Sigmoid colon (tissue), 7 donors: ENCODE measurements around the gene PLA2G6. TPM values are rescaled to one million over a fixed set of nuclear protein-coding genes. Genes with fewer than 3 reads are reported as not detected.

Experiments used
- DNase-seq: peaks from one replicate; pipeline ENCODE4 v3.0.0-alpha.2; 2019
- H3K27ac ChIP-seq, 4 donors: fragments of 200-600 bp; sonication (generic); one replicate each; pipeline ENCODE4 v1.5.1; 2016 to 2019; ENCODE audit warnings: mild to moderate bottlenecking in 1 of 4
- H3K27me3 ChIP-seq, 3 donors: fragments of 200-600 bp; sonication (generic); one replicate each; pipeline ENCODE4 v1.5.1; 2019; ENCODE audit warnings: mild to moderate bottlenecking in 1 of 3
- H3K36me3 ChIP-seq, 4 donors: fragments of 200-600 bp; sonication (generic); one replicate each; pipeline ENCODE4 v1.5.1; 2016 to 2019
- H3K4me1 ChIP-seq, 4 donors: fragments of 200-600 bp; sonication (generic); one replicate each; pipeline ENCODE4 v1.5.1; 2017 to 2019
- H3K4me3 ChIP-seq, 4 donors: fragments of 200-600 bp; sonication (generic); one replicate each; pipeline ENCODE4 v1.5.1; 2017 to 2019; ENCODE audit warnings: mild to moderate bottlenecking in 2 of 4, moderate library complexity in 1 of 4
- H3K9me3 ChIP-seq, 4 donors: fragments of 200-600 bp in 3 of 4; sonication (generic) in 3 of 4; one replicate each; pipeline versions ENCODE4 v1.5.1 to v1.6.1; 2013 to 2019
- CTCF ChIP-seq, 4 experiments: fragments of 450-650 bp in 3 of 4; fragments of 200-600 bp in 1 of 4; IDR thresholded peaks; one replicate each; pipeline ENCODE4 v1.5.1; 2016 to 2019; ENCODE audit warnings: antibody characterized with exemption in 4 of 4, mild to moderate bottlenecking in 3 of 4, moderate library complexity in 2 of 4
- EP300 ChIP-seq, 4 donors: sonication (generic); formaldehyde crosslinking; IDR thresholded peaks; one replicate each; pipeline ENCODE4 v1.6.1; 2017; ENCODE audit warnings: antibody characterized with exemption in 4 of 4
- POLR2A ChIP-seq, 2 donors: fragments of 450-650 bp; IDR thresholded peaks; one replicate each; pipeline ENCODE4 v1.6.1; 2016; ENCODE audit warnings: antibody characterized with exemption in 2 of 2, mild to moderate bottlenecking in 2 of 2, moderate library complexity in 2 of 2
- POLR2AphosphoS5 ChIP-seq, 4 donors: sonication (generic); formaldehyde crosslinking; IDR thresholded peaks; one replicate each; pipeline ENCODE4 v1.6.1; 2017; ENCODE audit warnings: antibody characterized with exemption in 4 of 4
- WGBS, 2 donors: extraction: QIAGEN DNeasy Blood & Tissue Kit; methylation state at CpG; one replicate each; pipeline ENCODE4 v1.1.7; 2013; 5-methylcytosine and 5-hydroxymethylcytosine counted together
- intact Hi-C: fragments of 100-400 bp; cut with DNase I; formaldehyde crosslinking; loops from one replicate; pipeline ENCODE4 v1.15.1; 2023
- polyA plus RNA-seq, 3 donors: library from polyadenylated mRNA; stranded (reverse); fragments of 200-250 nt; gene quantifications; one replicate each; pipeline ENCODE4 v1.2.3, GENCODE V29; 2013
- total RNA-seq, 4 donors: library from RNA; depleted of rRNA; stranded (reverse); fragments of >200 nt; gene quantifications; one replicate each; pipeline ENCODE4 v1.1.0, GENCODE V29; 2016
- donor health status: healthy with polysubstance abuse.
- donor health status: Bipolar disorder and iron deficiency.
- donor health status: healthy.

The PLA2G6 gene
- total and polyA plus RNA-seq, 7 donors = 6.6 to 36.2 (median 19.4) TPM

DNA sequence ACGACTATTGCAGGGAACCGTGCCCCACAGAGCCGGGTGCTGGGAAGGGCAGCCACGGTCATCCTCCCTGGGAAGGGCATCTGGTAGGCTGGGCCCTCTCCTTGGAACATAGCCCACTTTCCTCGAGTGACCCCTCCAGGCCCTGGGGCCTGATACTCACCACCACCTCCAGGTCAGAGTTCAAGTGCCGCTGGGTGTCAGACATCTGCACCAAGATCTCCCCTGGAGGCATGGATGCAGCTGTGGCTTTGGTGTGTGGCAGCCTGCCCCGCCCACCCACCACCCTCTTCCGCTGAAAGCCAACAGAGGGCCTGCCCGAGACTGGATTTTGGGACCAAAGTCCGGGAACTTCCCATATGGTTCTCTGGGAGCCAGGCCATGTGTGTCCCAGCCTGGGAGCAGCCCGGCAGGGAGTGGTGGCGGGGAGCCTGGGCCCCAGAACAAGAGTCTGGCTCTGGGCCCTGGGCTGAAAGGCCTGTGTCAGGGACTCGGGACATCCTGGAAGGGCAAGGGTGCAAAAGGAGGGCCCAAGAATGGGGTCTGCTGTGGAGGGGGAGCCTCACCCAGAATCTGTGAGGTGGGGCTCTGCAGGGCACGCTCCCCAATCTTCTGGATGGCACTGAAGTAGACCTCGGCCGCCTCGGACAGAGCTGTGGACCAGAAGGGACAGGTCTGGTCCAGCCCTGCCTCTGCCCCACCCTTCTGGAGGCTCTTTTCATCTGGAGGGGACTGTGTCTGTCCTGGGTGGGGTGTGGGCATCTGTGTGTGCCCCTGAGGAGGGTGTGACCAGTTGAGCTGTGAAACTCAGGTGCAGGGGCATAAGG lies 73.7 kb downstream of the PLA2G6 start:
- Histone ChIP-seq H3K36me3 (no peaks in the 10 kb centered on the region), H3K4me3 (no peak overlapping the region), H3K9me3 (no peaks in the 10 kb centered on the region), H3K4me1 (no peaks in the 10 kb centered on the region), H3K27ac (no peak overlapping the region), H3K27me3 (no peaks in the 10 kb centered on the region)
- no peak for TF ChIP-seq CTCF (IDR thresholded peaks at IDR 0.05)
- no peak for TF ChIP-seq EP300 (IDR thresholded peaks at IDR 0.05)
- TF ChIP-seq POLR2AphosphoS5 (IDR thresholded peaks at IDR 0.05) = no peak
- TF ChIP-seq POLR2A (IDR thresholded peaks at IDR 0.05) = no peak
- WGBS, 2 donors = 12 to 67% methylated on average over 17 of the region's 17 CpGs
- no peak for DNase-seq
- intact Hi-C loops = no loop called here

DNA sequence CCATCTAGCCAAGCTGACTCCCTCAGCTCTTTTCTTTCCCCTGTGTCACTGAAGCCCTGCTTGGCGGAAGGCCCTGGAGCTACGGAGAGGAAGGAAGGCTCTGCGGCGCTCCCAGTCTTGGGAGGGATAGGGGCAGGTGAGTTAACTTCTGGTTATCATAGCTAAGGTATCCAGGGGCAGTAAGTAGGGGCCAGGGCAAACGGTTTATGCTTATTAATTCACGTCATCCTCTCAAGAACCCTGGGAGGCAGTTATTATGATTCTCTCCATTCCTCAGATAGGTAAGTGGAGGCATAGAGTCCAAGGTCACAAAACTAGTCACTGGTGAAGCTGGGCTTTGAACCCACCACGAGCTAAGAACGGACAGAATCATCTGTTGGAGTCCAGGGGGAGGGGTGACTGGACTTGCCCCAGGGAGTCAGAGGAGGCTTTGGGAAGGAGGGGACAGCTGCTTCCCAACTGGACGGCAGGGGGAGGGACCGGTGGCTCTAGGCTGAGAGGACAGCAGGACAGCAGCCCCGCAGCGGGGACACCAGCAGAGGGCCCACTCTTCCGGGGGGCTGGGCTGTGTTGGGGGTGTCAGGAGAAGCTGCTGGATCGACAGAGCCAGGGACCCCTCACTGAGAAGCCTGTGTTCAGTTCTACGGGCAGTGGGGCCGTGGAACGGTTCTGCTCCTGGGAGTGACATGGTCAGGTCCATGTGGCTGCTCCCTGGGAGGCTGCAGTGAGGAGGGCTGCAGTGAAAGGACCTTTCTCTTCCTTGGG lies 74.6 kb downstream of the PLA2G6 start:
- Histone ChIP-seq H3K27me3 (no peaks in the 10 kb centered on the region), H3K4me3 (no peak overlapping the region), H3K36me3 (no peaks in the 10 kb centered on the region), H3K27ac (no peak overlapping the region), H3K4me1 (no peaks in the 10 kb centered on the region), H3K9me3 (no peaks in the 10 kb centered on the region)
- no peak for TF ChIP-seq POLR2AphosphoS5 (IDR thresholded peaks at IDR 0.05)
- TF ChIP-seq CTCF (IDR thresholded peaks at IDR 0.05) = no peak
- no peak for TF ChIP-seq POLR2A (IDR thresholded peaks at IDR 0.05)
- TF ChIP-seq EP300 (IDR thresholded peaks at IDR 0.05) = no peak
- WGBS, 2 donors = 56 to 81% methylated on average over 17 of the region's 17 CpGs
- intact Hi-C loops = no loop called here
- DNase-seq = no peak

DNA sequence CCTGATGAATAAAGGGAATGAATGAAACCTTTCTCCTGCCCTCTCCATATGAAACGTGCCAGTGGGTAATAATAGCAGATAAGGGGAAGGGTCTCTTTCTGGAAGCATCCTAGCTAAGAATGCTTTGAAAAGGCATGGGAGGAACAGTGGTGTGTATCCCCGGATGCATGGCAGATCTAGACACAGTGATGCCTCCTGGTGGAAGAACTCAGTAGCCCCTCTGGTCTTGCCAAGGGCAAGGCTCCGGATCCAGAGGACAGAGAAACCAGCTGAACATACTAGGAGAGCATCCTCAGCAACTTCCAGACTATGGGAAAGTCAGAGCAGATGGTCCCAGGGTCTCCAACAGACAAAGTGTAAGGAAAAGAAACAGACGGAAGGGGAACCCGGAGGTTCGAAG lies 77.5 kb downstream of the PLA2G6 start:
- no peak overlapping the region for H3K4me3 ChIP-seq
- no peaks in the 10 kb centered on the region for H3K27me3 ChIP-seq
- H3K4me1 ChIP-seq = no peaks in the 10 kb centered on the region
- TF ChIP-seq CTCF (IDR thresholded peaks at IDR 0.05) = peak; percentile 16 to 48 (median 36)
- TF ChIP-seq POLR2A (IDR thresholded peaks at IDR 0.05) = no peak
- DNase-seq = no peak
- H3K9me3 ChIP-seq = no peaks in the 10 kb centered on the region
- 80 to 89% methylated on average over 6 of the region's 6 CpGs for WGBS, 2 donors
- no peak overlapping the region for H3K27ac ChIP-seq
- intact Hi-C loops = loop anchor here (5.0 kb wide), 2 partner anchors 37 to 52 kb away; no protein-coding TSS in a partner anchor
- no peaks in the 10 kb centered on the region for H3K36me3 ChIP-seq

- intact Hi-C loops = loop anchor here (5.0 kb wide), 2 partner anchors 36 to 51 kb away; no protein-coding TSS in a partner anchor
- TF ChIP-seq EP300 (IDR thresholded peaks at IDR 0.05) = no peak
- TF ChIP-seq CTCF (IDR thresholded peaks at IDR 0.05) = no peak
- no peak for TF ChIP-seq POLR2AphosphoS5 (IDR thresholded peaks at IDR 0.05)
- TF ChIP-seq POLR2A (IDR thresholded peaks at IDR 0.05) = no peak
- 75 to 82% methylated on average over 8 of the region's 8 CpGs for WGBS, 2 donors
These were observed 78.0 kb downstream of the PLA2G6 start for GRCh38 chr22:38103641-38104040.

More at GRCh38 chr22:38103641-38104040, 78.0 kb downstream of the PLA2G6 start:
- H3K4me1 ChIP-seq = peaks cover 0 to 2% (median under 1%) of the 10 kb centered on the region in 4 donors
- H3K27ac ChIP-seq = no peak overlapping the region
- DNase-seq = no peak
- no peak overlapping the region for H3K4me3 ChIP-seq
- H3K27me3 ChIP-seq = no peaks in the 10 kb centered on the region
- no peaks in the 10 kb centered on the region for H3K36me3 ChIP-seq
- H3K9me3 ChIP-seq = no peaks in the 10 kb centered on the region
